NT2/D1 (cell line): ENCODE results near the gene RAPGEF4.

Source experiments
- DNase-seq: peaks from one replicate; pipeline ENCODE4 v3.0.0-alpha.2; 2011; ENCODE audit warnings: low read depth, low spot score
- H3K27me3 ChIP-seq: 2 replicates; pipeline ENCODE4 v1.6.0; 2011; ENCODE audit warnings: mild to moderate bottlenecking; ENCODE audit not compliant: insufficient read length, insufficient read depth
- H3K36me3 ChIP-seq: 2 replicates; pipeline ENCODE4 v1.6.1; 2011; ENCODE audit warnings: mild to moderate bottlenecking, low read length, mixed read lengths; ENCODE audit not compliant: insufficient read depth, insufficient read length
- H3K4me1 ChIP-seq: 2 replicates; pipeline ENCODE4 v1.5.1; 2011; ENCODE audit not compliant: insufficient read depth, insufficient read length
- H3K4me3 ChIP-seq: 2 replicates; pipeline ENCODE4 v1.5.1; 2011; ENCODE audit warnings: low read depth; ENCODE audit not compliant: insufficient read length
- H3K9ac ChIP-seq: 2 replicates; pipeline ENCODE4 v1.6.0; 2011; ENCODE audit warnings: low read depth; ENCODE audit not compliant: insufficient read length
- H3K9me3 ChIP-seq: 2 replicates; pipeline ENCODE4 v1.5.1; 2011; ENCODE audit warnings: mild to moderate bottlenecking, low read length; ENCODE audit not compliant: insufficient read depth
- SUZ12 ChIP-seq: IDR thresholded peaks from 2 replicates; pipeline ENCODE4 v1.6.1; 2011; ENCODE audit not compliant: insufficient read length, insufficient read depth; ENCODE audit errors: extremely low read depth
- YY1 ChIP-seq: IDR thresholded peaks from 2 replicates; pipeline ENCODE4 v1.6.1; 2011; ENCODE audit not compliant: insufficient read length, insufficient read depth
- ZNF274 ChIP-seq: IDR thresholded peaks from 2 replicates; pipeline ENCODE4 v1.6.1; 2011; ENCODE audit warnings: mild to moderate bottlenecking, low read depth, low read length

Gene RAPGEF4

DNA sequence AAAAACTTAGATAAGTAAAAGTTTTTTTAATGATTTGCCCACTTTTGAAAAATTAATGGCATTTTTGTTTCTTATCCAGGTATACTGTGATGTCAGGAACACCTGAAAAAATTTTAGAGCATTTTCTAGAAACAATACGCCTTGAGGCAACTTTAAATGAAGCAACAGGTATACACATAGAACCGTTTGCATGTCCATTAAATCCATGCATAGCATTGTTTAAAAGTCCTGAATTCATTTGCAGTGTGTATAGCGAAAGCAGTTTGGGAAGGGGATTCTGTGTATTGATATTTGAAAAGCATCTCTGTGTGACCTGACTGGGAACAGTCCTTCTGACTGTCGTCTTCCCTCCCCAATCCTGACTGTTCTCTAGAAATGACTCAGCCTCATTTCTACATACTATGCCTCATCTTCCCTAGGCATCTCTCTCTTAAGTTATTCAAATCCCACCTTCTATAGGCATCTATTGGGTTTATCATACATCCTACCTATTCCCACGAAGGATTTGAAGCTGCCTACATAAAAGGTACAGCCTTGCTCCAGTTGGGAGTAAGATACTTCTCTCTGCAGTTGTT lies 260.8 kb downstream of the RAPGEF4 start:
- TF ChIP-seq YY1: no peak
- TF ChIP-seq SUZ12: no peak
- no peak for TF ChIP-seq ZNF274
- no peaks in the 10 kb centered on the region for H3K36me3 ChIP-seq
- no peak overlapping the region for H3K9ac ChIP-seq
- H3K4me3 ChIP-seq: no peak overlapping the region
- no peaks in the 10 kb centered on the region for H3K4me1 ChIP-seq
- H3K9me3 ChIP-seq: 0 out of 2 replicates have a peak, but pooled peaks cover 7% of the 10 kb centered on the region
- no peak for DNase-seq
- no peaks in the 10 kb centered on the region for H3K27me3 ChIP-seq

DNA sequence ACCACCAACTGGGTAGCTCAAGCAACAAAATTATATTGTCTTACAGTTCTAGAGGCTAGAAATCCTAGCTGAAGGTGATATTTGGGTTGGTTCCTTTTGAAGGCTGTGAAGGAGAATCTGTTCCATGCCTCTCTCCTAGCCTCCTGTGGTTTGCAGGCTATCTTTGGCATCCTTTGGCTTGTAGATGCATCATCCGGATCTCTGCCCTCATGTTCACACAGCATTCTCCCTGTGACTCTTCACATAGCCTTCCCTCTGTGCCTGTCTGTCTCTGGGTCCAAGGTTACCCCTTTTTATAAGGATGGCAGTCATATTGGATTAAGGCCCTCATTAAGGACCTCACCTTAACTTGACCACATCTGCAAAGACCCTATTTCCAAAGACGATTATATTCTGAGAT lies 261.4 kb downstream of the RAPGEF4 start:
- Histone ChIP-seq H3K36me3 (no peaks in the 10 kb centered on the region), H3K9me3 (0 out of 2 replicates have a peak, but pooled peaks cover 7% of the 10 kb centered on the region), H3K4me1 (no peaks in the 10 kb centered on the region), H3K4me3 (no peak overlapping the region), H3K9ac (no peak overlapping the region), H3K27me3 (no peaks in the 10 kb centered on the region)
- DNase-seq: no peak
- TF ChIP-seq ZNF274 (no peak), SUZ12 (no peak), YY1 (no peak)

DNA sequence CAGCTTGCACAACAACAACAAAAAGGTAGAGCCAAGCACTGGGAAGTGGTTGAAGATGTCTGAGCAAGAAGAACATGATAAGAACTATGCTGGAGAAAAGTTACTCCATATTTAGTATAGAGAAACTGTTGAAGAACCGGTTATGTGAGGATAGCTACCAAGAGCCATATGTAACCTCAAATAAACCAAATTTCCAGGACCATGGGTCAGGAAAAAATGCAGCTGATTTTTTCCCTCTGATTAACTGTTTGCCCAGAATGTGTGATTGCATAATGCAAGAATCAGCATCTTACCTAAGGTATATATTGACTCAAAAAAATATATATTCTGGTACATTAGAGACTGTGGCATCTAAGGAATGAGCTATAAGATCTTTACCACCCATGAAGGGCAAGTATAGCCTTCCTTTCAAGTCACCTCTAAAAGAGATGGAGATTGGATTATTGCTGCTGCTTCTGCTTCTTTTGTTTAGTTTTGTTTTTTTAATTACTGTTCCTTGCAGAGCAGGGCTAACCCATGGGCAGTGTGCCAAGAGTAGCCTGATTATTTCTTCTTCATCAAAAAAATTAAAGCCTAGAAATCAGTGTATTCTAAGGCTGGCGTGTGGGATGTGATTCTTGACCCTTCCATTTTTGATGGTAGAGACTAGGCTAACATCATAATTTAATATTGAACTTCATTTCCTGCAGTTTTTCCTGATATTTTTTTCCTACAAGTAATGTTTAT lies 263.1 kb downstream of the RAPGEF4 start:
- H3K9me3 ChIP-seq: 0 out of 2 replicates have a peak, but pooled peaks cover 7% of the 10 kb centered on the region
- H3K9ac ChIP-seq: no peak overlapping the region
- no peaks in the 10 kb centered on the region for H3K4me1 ChIP-seq
- H3K36me3 ChIP-seq: no peaks in the 10 kb centered on the region
- H3K4me3 ChIP-seq: no peak overlapping the region
- TF ChIP-seq SUZ12 (no peak), YY1 (no peak), ZNF274 (no peak)
- DNase-seq: no peak
- H3K27me3 ChIP-seq: no peaks in the 10 kb centered on the region

DNA sequence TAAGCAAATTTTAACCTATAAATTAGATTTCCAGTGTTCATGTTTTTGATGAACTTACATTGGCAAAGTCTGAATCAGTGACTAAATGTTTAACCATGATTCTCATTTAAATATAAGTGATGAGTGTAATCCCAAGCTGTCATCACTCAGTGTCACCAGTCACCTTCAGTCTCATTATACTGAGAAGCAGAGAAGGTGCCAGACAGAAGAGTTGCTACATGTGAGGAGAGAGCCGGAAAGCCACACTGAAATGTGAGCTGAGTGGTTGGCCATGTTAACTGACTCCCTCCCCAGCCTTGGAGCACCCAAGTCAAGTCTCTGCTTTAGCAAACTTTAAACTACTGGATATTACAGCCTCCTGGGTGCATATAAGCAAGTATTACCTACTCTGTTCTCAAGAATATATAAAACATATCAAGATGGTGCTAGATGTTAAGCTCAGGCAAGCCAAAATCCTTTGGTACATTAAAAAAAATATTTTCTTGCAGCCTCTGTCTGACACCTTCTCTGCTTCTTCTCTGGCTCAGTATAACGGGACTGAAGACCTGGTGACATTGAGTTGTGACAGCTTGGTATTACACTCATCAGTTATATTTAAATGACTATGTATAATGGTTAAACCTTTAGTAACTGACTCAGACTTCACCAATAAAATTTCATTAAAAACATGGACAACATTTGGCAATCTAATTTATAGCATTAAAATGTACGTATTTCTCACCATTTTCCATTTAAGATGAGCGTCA lies 264.2 kb downstream of the RAPGEF4 start:
- Histone ChIP-seq H3K4me1 (no peaks in the 10 kb centered on the region), H3K4me3 (no peak overlapping the region), H3K27me3 (no peaks in the 10 kb centered on the region), H3K36me3 (no peaks in the 10 kb centered on the region), H3K9me3 (0 out of 2 replicates have a peak, but pooled peaks cover 7% of the 10 kb centered on the region), H3K9ac (no peak overlapping the region)
- no peak for TF ChIP-seq YY1
- TF ChIP-seq SUZ12: no peak
- TF ChIP-seq ZNF274: no peak
- no peak for DNase-seq

DNA sequence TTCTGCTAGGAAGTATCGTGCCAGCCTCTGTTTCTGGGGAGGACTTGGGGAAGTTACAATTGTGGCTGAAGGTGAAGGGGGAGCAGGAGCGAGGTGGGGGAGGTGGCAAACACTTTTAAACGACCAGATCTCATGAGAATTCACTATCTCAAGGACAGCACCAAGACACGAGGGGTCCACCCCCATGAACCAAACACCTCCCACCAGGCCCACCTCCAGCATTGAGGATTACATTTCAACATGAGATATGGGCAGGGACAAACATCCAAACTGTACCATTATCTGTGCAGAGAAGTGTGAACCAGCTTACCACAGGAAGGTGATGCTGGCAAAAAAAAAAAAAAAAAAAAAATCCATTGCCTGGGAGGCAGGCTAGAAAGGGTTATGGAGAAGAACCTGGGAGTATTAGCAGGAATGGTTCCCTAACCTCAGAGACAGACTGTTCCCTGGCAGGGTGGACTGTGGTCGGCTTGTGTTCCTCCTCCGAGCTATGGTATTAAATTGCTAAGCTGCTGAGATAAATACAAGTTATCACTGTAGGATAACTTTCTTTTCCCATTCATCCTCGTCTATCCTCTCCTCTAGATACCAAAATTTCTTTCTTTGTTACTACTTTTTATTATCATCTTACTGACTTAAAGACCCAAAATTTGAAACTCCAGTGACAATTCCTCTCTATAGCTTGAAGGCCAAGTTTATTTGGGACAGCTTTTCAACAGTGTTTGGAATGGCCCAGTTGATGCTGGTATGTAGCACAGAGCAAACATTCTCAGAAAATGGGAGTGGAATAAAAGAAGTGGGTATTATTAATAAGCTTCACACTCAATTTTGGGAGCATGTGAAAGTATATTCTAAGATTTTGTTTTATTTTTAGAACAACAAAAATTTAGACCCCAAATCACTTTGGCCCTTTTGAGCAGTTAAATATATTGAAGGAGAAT lies 266.3 kb downstream of the RAPGEF4 start:
- H3K9ac ChIP-seq: no peak overlapping the region
- no peaks in the 10 kb centered on the region for H3K36me3 ChIP-seq
- no peak for TF ChIP-seq ZNF274
- no peak for TF ChIP-seq SUZ12
- no peak for TF ChIP-seq YY1
- H3K4me3 ChIP-seq: no peak overlapping the region
- no peaks in the 10 kb centered on the region for H3K4me1 ChIP-seq
- DNase-seq: no peak
- H3K27me3 ChIP-seq: no peaks in the 10 kb centered on the region
- H3K9me3 ChIP-seq: 0 out of 2 replicates have a peak, but pooled peaks cover 7% of the 10 kb centered on the region

DNA sequence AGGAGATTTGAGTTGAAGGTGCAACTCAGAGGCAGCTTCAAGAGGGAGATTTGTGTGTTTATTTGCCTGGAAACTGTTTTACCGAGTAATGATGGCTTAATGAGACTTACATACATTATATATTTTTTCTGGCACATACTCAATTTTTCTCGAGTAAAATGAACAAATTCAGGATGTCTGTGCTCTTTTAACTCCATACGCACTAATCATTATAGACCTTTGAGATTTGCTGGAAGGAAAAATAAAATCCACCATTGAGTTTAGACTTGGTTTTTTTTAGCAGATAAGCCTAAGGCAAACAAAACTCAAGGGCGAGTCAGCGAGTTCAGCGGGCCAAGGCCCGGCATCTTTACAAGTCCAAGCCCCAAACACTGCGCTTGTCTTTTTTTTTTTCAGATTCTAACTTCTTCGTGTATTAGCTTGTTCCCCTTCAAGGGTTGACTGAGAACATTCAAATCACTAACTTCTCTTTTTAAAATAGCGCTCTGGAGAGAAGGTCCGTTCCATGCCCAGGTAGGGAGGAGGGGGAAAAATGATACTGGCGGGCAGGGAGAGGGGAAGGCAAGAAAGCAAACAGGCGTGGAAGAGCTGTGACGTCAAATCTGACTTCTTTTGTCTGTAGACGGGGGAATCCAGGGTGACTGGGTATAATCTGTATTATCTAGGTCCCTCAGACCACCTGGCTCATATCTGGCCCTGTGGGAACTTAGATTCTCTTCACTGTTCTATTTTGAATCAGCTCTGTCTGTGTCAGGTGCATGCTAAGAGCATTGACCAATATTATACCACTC lies 267.3 kb downstream of the RAPGEF4 start:
- H3K9ac ChIP-seq: no peak overlapping the region
- H3K27me3 ChIP-seq: no peaks in the 10 kb centered on the region
- H3K9me3 ChIP-seq: 0 out of 2 replicates have a peak, but pooled peaks cover under 1% of the 10 kb centered on the region
- no peaks in the 10 kb centered on the region for H3K36me3 ChIP-seq
- no peak for DNase-seq
- TF ChIP-seq ZNF274 (no peak), SUZ12 (no peak), YY1 (no peak)
- no peaks in the 10 kb centered on the region for H3K4me1 ChIP-seq
- H3K4me3 ChIP-seq: no peak overlapping the region
